ENCODE data around the gene TRAPPC11.

The TRAPPC11 gene

GRCh38 chr4:183635321-183635720 lies 23.8 kb upstream of the TRAPPC11 start:
- Histone ChIP-seq H3K9me3 (replicated peaks in 1 of 2; ENCODE audit: control insufficient read depth in 2 of 2, insufficient read depth in 1 of 2, low read depth in 1 of 2, low read length in 2 of 2) (no peaks in the 10 kb centered on the region), H3K4me2 (ENCODE audit: insufficient read depth, low read length, poor library complexity, severe bottlenecking) (no peak overlapping the region), H3K4me3 (ENCODE audit: low read length in 2 of 2) (no peak overlapping the region), H3K27me3 (ENCODE audit: control insufficient read depth in 3 of 3, insufficient read depth in 3 of 3, low read depth in 1 of 3, low read length in 3 of 3) (no peaks in the 10 kb centered on the region), H3K79me1 (ENCODE audit: low read depth, low read length) (no peaks in the 10 kb centered on the region), H3K14ac (ENCODE audit: low read length) (no peak overlapping the region), H2BK120ac (ENCODE audit: low read depth, low read length) (no peak overlapping the region), H4K91ac (ENCODE audit: low read depth, low read length, poor library complexity) (no peak overlapping the region), H4K8ac (ENCODE audit: low read depth, low read length) (no peak overlapping the region), H2AK5ac (ENCODE audit: low read depth, low read length) (no peak overlapping the region), H3K9ac (ENCODE audit: low read depth, low read length, poor library complexity) (no peak overlapping the region), H2BK15ac (ENCODE audit: low read length) (no peak overlapping the region), H3K27ac (replicated peaks; ENCODE audit: low read length) (no peak overlapping the region), H3K4me1 (ENCODE audit: control insufficient read depth in 2 of 2, insufficient read depth in 1 of 2, low read depth in 1 of 2, low read length in 2 of 2) (peaks cover 5% of the 10 kb centered on the region in 2 donors), H2BK12ac (ENCODE audit: low read length) (no peak overlapping the region), H3K4ac (ENCODE audit: low read length) (no peak overlapping the region), H3K18ac (ENCODE audit: low read length) (peak overlapping the region; percentile 15), H3K23ac (ENCODE audit: low read depth, low read length, poor library complexity) (no peak overlapping the region), H2BK5ac (ENCODE audit: low read length) (no peak overlapping the region), H3K36me3 (replicated peaks in 1 of 2; ENCODE audit: control insufficient read depth in 2 of 2, insufficient read depth in 2 of 2, low read length in 2 of 2) (peaks cover 0 to 5% of the 10 kb centered on the region in 2 donors), H2AFZ (ENCODE audit: low read length) (peak overlapping the region; percentile 90)
- DNase-seq (ENCODE audit: low spot score), result no peak
- WGBS, 2 donors (ENCODE audit: extremely low coverage in 2 of 2, insufficient read length in 2 of 2, insufficient replicate concordance in 1 of 2), result no CpG with 5 or more reads among the region's 10 CpGs

- Histone ChIP-seq H2BK12ac (ENCODE audit: low read length) (no peak overlapping the region), H2BK15ac (ENCODE audit: low read length) (no peak overlapping the region), H2AFZ (ENCODE audit: low read length) (peak overlapping the region; percentile 90), H4K8ac (ENCODE audit: low read depth, low read length) (no peak overlapping the region), H2AK5ac (ENCODE audit: low read depth, low read length) (no peak overlapping the region), H3K4me1 (ENCODE audit: control insufficient read depth in 2 of 2, insufficient read depth in 1 of 2, low read depth in 1 of 2, low read length in 2 of 2) (peaks cover 5% of the 10 kb centered on the region in 2 donors), H2BK5ac (ENCODE audit: low read length) (no peak overlapping the region), H3K79me1 (ENCODE audit: low read depth, low read length) (no peaks in the 10 kb centered on the region), H3K14ac (ENCODE audit: low read length) (no peak overlapping the region), H3K9me3 (replicated peaks in 1 of 2; ENCODE audit: control insufficient read depth in 2 of 2, insufficient read depth in 1 of 2, low read depth in 1 of 2, low read length in 2 of 2) (no peaks in the 10 kb centered on the region), H3K27me3 (ENCODE audit: control insufficient read depth in 3 of 3, insufficient read depth in 3 of 3, low read depth in 1 of 3, low read length in 3 of 3) (no peaks in the 10 kb centered on the region), H3K4ac (ENCODE audit: low read length) (no peak overlapping the region), H2BK120ac (ENCODE audit: low read depth, low read length) (no peak overlapping the region), H3K9ac (ENCODE audit: low read depth, low read length, poor library complexity) (no peak overlapping the region), H3K36me3 (replicated peaks in 1 of 2; ENCODE audit: control insufficient read depth in 2 of 2, insufficient read depth in 2 of 2, low read length in 2 of 2) (peaks cover 0 to 5% of the 10 kb centered on the region in 2 donors), H4K91ac (ENCODE audit: low read depth, low read length, poor library complexity) (no peak overlapping the region), H3K18ac (ENCODE audit: low read length) (no peak overlapping the region), H3K23ac (ENCODE audit: low read depth, low read length, poor library complexity) (no peak overlapping the region), H3K27ac (replicated peaks; ENCODE audit: low read length) (no peak overlapping the region), H3K4me2 (ENCODE audit: insufficient read depth, low read length, poor library complexity, severe bottlenecking) (no peak overlapping the region), H3K4me3 (ENCODE audit: low read length in 2 of 2) (no peak overlapping the region)
- no peak for DNase-seq (ENCODE audit: low spot score)
- 100% methylated on average over 1 of the region's 5 CpGs; no CpG with 5 or more reads in 1 of the 2 donors for WGBS, 2 donors (ENCODE audit: extremely low coverage in 2 of 2, insufficient read length in 2 of 2, insufficient replicate concordance in 1 of 2)
These were observed 23.4 kb upstream of the TRAPPC11 start for GRCh38 chr4:183635741-183636140.

- Histone ChIP-seq H2BK5ac (ENCODE audit: low read length) (no peak overlapping the region), H3K18ac (ENCODE audit: low read length) (no peak overlapping the region), H4K91ac (ENCODE audit: low read depth, low read length, poor library complexity) (no peak overlapping the region), H3K9me3 (replicated peaks in 1 of 2; ENCODE audit: control insufficient read depth in 2 of 2, insufficient read depth in 1 of 2, low read depth in 1 of 2, low read length in 2 of 2) (no peaks in the 10 kb centered on the region), H2BK15ac (ENCODE audit: low read length) (no peak overlapping the region), H2AFZ (ENCODE audit: low read length) (peak overlapping the region; percentile 16), H2BK12ac (ENCODE audit: low read length) (no peak overlapping the region), H3K4me3 (ENCODE audit: low read length in 2 of 2) (no peak overlapping the region), H2BK120ac (ENCODE audit: low read depth, low read length) (no peak overlapping the region), H4K8ac (ENCODE audit: low read depth, low read length) (no peak overlapping the region), H3K9ac (ENCODE audit: low read depth, low read length, poor library complexity) (no peak overlapping the region), H3K79me1 (ENCODE audit: low read depth, low read length) (no peaks in the 10 kb centered on the region), H3K4me2 (ENCODE audit: insufficient read depth, low read length, poor library complexity, severe bottlenecking) (no peak overlapping the region), H3K14ac (ENCODE audit: low read length) (no peak overlapping the region), H3K23ac (ENCODE audit: low read depth, low read length, poor library complexity) (no peak overlapping the region), H3K36me3 (replicated peaks in 1 of 2; ENCODE audit: control insufficient read depth in 2 of 2, insufficient read depth in 2 of 2, low read length in 2 of 2) (peaks cover 0 to 8% of the 10 kb centered on the region in 2 donors), H3K4me1 (ENCODE audit: control insufficient read depth in 2 of 2, insufficient read depth in 1 of 2, low read depth in 1 of 2, low read length in 2 of 2) (peaks cover 5% of the 10 kb centered on the region in 2 donors), H3K27me3 (ENCODE audit: control insufficient read depth in 3 of 3, insufficient read depth in 3 of 3, low read depth in 1 of 3, low read length in 3 of 3) (no peaks in the 10 kb centered on the region), H3K4ac (ENCODE audit: low read length) (no peak overlapping the region), H3K27ac (replicated peaks; ENCODE audit: low read length) (no peak overlapping the region), H2AK5ac (ENCODE audit: low read depth, low read length) (no peak overlapping the region)
- no peak for DNase-seq (ENCODE audit: low spot score)
- WGBS, 2 donors (ENCODE audit: extremely low coverage in 2 of 2, insufficient read length in 2 of 2, insufficient replicate concordance in 1 of 2), result no CpG with 5 or more reads among the region's 8 CpGs
These were observed 22.6 kb upstream of the TRAPPC11 start for GRCh38 chr4:183636503-183636902.

GRCh38 chr4:183636923-183637322 lies 22.2 kb upstream of the TRAPPC11 start:
- H3K4me3 ChIP-seq (ENCODE audit: low read length in 2 of 2), result no peak overlapping the region
- H2BK120ac ChIP-seq (ENCODE audit: low read depth, low read length), result no peak overlapping the region
- H2BK12ac ChIP-seq (ENCODE audit: low read length), result no peak overlapping the region
- H3K27ac ChIP-seq (replicated peaks; ENCODE audit: low read length), result no peak overlapping the region
- no peak overlapping the region for H2AFZ ChIP-seq (ENCODE audit: low read length)
- H3K4me2 ChIP-seq (ENCODE audit: insufficient read depth, low read length, poor library complexity, severe bottlenecking), result no peak overlapping the region
- no peaks in the 10 kb centered on the region for H3K27me3 ChIP-seq (ENCODE audit: control insufficient read depth in 3 of 3, insufficient read depth in 3 of 3, low read depth in 1 of 3, low read length in 3 of 3)
- H3K23ac ChIP-seq (ENCODE audit: low read depth, low read length, poor library complexity), result no peak overlapping the region
- no peak overlapping the region for H2BK5ac ChIP-seq (ENCODE audit: low read length)
- no peak overlapping the region for H4K8ac ChIP-seq (ENCODE audit: low read depth, low read length)
- H3K4me1 ChIP-seq (ENCODE audit: control insufficient read depth in 2 of 2, insufficient read depth in 1 of 2, low read depth in 1 of 2, low read length in 2 of 2), result peaks cover 5% of the 10 kb centered on the region in 2 donors
- no peak overlapping the region for H3K9ac ChIP-seq (ENCODE audit: low read depth, low read length, poor library complexity)
- H3K79me1 ChIP-seq (ENCODE audit: low read depth, low read length), result no peaks in the 10 kb centered on the region
- peaks cover 0 to 10% of the 10 kb centered on the region in 2 donors for H3K36me3 ChIP-seq (replicated peaks in 1 of 2; ENCODE audit: control insufficient read depth in 2 of 2, insufficient read depth in 2 of 2, low read length in 2 of 2)
- H3K18ac ChIP-seq (ENCODE audit: low read length), result no peak overlapping the region
- no CpG with 5 or more reads among the region's 5 CpGs for WGBS, 2 donors (ENCODE audit: extremely low coverage in 2 of 2, insufficient read length in 2 of 2, insufficient replicate concordance in 1 of 2)
- DNase-seq (ENCODE audit: low spot score), result no peak
- no peaks in the 10 kb centered on the region for H3K9me3 ChIP-seq (replicated peaks in 1 of 2; ENCODE audit: control insufficient read depth in 2 of 2, insufficient read depth in 1 of 2, low read depth in 1 of 2, low read length in 2 of 2)
- H3K14ac ChIP-seq (ENCODE audit: low read length), result no peak overlapping the region
- H2AK5ac ChIP-seq (ENCODE audit: low read depth, low read length), result no peak overlapping the region
- no peak overlapping the region for H3K4ac ChIP-seq (ENCODE audit: low read length)
- H2BK15ac ChIP-seq (ENCODE audit: low read length), result no peak overlapping the region
- H4K91ac ChIP-seq (ENCODE audit: low read depth, low read length, poor library complexity), result no peak overlapping the region

All from neuronal stem cell (in vitro differentiated cells).